ENCODE results near the gene HIC1.

Gene HIC1

DNA sequence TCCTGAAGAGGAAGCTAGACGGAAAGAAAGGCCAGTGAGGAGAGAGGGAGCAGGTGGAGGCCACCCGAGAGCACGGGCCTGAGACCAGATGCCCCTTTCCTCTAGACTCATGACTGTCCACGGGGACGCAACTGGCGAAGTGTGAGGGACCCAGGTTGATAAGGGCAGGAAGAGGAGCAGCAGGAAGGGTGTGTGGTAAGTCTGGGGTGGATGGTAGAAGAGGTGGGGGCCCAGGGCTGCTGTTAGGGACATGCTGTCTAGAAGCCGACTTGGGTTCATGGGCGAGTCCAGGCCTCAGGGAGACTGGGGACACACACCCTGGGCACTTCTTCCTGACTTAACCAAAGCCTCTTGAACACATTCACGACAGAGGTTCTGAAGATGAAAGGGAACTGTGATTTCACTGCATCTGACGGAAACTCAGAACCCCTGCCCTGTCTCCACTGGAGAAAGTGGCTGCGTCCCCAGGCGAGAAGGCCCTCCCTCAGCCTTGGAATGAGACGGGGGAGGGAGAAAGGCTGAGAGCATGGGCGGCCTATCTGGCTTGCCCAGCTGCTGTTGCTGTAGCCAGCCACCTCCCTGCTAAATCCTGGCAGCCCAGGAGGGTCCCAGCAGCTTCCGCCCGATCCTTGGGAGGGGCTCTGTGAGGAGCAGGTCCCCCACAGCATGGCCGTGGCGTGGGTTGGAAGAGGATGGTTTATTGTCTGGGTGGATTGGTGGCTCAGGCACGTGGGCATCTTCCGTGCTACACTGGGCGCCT, 6.0 kb downstream of the HIC1 start:
- no peak for DNase-seq

DNA sequence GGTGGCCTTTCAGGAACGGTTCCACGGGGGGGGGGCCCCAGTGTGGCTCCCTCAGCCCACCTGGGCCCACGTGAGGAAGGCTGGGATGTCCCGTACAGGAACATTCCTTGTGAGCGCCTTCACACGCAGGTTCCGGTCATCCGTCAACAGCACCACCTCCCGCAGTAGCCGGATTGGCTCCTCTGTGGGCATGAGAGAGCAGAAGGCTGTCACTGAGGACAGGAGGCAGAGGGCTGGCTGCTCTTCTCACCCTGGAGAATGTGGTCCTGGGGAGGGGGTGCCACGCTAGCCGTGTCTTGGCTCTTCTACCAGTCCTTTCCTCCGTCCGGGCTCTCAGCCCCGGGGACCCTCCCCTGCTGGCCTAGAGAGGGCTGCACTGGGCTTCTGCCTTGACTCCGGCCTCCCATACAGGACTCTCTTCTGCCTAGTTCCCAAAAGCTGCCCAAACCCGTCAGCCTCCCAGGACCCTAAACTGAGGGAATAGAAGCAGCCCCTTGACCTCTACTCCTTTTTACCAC, 6.6 kb downstream of the HIC1 start:
- DNase-seq: no peak

DNA sequence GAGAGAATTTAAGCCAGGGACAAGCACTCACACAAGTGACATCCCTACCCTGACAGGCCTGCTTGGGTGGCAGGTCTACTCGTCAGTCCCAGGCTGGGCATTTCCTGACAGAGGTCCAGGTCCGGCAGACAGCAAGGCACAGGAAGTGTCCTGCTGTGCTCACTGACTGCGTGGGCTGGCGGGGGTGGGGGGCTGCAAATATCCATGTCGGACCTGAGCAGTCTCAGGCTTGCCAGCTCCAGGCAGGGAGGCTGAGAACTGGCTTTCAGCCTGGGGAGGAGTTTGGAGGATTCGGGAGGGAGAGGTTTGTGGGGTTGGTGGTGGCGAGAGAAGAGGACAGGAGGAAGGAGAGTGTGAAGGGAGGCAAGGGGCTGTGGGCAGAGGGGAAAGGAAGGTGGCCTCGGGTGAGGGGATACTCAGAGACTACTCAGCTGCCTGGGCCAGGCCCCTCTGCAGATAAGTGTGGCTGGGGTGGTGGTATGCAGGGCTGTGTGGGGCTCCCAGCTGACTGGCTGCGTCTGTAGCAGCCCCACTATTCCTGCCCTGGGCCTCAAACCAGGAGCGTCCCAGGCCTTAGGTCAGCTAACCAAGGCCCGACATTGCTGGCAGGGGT, 7.8 kb downstream of the HIC1 start:
- no peak for DNase-seq

DNA sequence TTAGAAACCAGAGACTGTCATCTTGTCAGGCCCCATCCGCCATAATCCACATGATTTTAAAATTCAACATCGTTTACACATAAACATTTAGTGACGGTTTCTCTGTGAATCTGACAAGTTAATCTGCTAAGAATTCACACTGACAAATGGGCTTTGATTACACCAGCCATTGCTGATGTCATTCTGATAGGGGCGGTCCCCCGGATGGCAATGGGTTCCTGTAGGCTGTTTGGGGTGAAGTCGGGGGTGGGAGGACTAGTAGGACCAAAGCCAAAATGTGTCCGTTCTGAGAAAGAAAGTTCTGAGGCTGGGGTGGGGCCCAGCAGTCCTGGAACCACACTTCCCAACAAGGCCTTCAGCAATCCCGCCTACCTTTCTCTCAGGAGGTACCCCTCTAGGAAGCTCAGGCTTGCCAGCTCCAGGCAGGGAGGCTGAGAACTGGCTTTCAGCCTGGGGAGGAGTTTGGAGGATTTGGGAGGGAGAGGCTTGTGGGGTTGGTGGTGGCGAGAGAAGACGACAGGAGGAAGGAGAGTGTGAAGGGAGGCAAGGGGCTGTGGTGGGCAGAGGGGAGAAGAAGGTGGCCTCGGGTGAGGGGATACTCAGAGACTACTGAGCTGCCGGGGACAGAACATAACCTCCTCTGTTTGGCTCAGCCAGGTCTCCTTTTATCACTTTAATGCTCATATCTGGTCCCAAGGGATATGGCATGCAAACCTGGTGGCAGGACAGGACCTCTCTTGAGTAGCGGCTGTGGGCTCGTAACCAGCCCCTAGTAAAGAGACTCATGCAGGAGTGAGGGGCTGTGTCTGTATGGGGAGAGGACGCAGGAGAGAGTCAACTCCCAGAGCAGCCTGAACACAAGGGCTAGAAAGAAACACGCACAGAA, 8.6 kb downstream of the HIC1 start:
- no peak for DNase-seq

DNA sequence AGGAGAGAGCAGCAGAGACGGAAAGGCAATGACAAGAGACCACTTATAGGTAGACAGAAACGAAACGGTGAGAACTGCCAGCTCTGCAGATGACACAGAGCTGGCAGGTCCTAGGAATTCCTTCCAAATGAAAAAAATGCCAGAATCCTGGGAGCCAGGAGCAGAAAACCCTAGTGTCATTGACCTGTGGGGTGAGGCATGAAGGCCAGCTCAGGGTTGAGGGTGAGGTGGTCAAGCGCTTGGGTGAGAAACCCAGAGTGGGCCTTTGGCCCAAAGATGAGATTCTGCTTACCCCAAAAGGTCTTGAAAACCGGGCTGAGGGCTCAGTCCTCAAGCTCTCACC, 9.2 kb downstream of the HIC1 start:
- no peak for DNase-seq

DNA sequence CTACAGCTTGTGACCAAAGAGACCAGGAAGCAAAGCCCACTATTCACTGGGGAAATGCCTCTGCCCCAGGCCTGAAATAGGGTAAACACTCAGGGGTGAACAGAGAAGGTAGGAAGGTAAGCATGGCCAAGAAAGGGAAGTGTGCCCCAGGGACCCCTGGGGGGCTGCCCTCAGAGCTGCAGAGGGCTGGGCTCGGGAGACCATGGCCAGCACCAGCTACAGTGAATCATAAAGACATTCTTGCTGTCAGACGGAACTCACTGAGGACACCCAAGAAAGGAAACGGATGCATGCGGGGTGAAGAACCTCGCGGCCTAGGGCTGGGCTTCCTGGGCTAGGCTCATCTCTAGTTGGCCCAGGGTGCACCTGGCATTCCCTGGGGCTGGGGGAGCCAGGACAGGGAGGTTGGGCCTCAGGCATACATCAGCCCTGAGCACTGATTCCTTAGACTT, 9.6 kb downstream of the HIC1 start:
- DNase-seq: no peak

DNA sequence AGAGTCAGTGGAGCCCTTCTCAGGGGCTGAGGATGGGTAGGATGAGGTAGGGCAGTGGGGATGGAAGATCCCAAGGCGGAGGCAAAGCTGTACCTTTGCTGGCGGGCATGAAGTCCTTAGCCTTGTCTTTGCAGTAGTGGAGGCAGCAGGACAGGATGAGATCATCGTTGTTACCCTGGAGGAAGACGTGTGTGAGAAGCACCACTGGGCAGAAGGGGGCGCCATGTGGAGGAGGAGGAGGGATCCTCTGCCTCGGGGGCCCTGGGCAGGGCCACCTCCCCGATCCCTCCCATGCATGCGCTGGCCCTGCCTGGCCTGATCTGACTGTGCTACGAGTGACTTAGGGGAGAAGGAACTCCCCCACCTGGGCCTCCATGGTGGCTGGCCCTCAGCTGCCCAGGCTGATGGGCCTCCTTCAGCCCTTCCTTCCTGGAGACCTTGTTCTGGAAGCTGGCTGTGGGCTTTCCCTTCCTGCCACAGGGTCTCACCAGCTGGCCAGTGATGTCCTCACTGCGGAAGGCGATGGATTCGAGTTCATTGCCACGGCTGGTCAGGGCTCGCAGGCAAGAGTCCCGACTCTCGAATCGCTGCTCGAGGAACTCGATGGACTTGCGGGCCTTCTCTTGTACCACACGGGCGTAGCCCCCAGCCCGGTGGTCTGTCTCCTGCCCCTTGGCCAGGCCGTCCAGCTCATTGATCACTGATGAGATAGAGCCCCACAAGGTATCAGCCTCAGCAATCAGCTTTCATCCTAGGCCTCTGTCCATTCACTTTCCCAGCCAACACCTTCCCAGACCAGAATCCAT, 10.3 kb downstream of the HIC1 start:
- DNase-seq: no peak

DNA sequence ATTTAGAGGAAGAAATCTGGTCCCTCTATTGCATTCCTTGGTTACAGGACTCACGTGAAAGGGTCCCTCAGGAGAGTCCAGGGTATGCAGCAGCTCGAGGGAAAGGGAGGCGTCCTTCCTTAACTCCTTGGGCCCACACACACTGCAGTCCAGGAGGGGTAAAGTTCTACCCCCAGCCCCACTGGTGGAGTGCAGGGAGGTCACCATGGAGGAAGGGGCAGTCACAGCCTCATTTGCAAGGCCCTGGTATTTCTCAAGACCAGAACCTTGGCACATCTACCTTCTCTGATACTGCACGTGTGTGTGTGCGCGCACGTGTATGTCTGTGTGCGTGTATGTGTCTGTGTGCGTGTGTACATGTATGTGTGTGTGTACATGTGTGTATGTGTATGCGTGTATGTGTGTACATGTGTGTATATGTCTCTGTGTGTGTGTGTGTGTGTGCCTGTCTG, 11.1 kb downstream of the HIC1 start:
- no peak for DNase-seq

DNA sequence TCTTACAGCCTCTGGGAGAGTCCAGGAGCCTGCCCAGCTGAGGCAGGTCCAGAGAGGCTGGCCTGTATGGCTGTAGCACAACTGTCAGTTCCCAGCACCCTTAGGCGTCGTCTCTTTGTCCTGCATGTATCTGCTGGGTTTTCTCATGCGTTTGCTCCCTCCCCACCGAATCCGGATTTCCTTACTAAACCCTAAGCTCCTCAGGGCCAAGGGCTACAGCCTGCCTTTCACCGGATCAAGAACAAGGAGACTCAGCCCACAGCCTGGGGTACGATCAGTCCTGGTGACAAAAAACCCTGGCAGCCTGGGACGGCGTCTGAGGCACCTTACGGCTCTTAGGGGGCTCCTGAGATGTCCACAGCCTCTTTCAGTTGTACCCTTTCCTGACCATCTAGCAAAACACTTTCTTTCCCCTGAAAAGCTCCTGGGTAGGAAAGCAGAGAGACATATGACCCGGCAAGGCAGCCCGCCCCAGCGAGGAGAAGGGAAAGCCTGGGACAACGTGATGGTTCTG, 12.2 kb downstream of the HIC1 start:
- DNase-seq: no peak

DNA sequence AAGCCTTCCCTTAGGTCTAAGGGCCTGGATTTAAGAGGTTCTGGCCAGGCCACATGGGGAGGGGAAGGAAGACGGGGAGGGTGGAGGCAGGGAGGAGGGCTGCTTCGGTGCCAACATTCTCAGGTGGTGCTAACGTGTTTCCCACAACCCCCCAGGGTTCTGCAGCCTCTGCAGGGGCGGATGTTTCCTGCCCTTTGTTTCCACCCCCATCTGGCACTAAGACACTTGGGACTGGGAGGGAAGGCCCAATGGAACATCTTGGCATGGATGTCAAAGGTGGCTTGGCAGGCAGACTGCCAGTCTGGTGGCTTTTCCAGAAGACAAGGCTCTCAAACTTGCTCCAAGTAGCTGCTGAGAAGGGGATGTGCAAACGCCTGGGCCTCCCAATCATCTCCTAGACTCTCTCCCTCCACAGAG, 12.7 kb downstream of the HIC1 start:
- DNase-seq: no peak

DNA sequence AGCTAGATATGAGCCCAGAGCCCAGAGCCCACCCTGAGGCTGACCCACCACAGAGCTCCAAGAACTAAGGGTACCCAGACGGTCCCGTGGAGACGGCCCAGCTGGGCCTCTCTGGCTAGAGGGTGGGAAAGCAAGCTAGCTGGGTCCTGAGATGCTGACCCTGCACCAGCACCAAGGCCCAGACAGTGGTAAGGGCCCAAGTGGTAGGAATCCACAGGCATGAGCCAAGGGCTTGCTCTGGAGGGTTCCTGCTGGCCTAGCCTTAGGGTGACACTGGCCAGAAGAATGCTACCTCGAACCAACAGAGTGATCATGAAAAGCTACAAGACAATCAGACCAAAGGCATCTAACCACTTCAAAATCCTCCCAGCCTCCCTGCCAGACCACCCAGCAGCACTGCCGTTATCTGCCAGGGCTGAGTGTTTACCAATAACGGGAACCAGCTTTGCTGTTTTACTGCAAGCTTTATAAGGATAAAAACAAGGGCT, 13.2 kb downstream of the HIC1 start:
- DNase-seq: no peak

DNA sequence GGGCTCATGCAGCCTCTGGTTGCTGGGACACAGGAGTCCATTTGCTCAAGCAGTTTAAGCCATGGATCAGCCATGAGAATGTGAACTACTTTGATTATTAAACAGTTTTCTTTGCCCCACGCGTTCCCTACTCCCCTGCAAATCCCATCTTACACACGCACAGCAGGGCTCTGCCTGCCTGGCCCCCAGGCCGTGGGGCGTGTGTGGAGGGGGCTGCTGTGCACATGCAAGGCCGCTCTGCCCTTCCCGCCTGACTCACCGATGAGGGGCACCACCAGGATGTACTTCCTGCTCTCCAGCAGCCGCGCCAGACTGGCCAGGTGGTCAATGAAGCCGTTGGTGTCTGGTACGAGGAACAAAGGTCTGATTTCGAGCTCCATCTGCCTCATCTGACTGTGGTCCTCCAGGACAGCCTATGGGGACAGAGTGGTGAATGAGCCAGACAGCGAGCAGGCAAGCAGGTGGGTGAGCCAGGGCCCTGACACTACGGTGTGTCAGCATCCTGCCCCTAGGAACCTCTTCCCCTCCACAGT, 13.7 kb downstream of the HIC1 start:
- DNase-seq: no peak

DNA sequence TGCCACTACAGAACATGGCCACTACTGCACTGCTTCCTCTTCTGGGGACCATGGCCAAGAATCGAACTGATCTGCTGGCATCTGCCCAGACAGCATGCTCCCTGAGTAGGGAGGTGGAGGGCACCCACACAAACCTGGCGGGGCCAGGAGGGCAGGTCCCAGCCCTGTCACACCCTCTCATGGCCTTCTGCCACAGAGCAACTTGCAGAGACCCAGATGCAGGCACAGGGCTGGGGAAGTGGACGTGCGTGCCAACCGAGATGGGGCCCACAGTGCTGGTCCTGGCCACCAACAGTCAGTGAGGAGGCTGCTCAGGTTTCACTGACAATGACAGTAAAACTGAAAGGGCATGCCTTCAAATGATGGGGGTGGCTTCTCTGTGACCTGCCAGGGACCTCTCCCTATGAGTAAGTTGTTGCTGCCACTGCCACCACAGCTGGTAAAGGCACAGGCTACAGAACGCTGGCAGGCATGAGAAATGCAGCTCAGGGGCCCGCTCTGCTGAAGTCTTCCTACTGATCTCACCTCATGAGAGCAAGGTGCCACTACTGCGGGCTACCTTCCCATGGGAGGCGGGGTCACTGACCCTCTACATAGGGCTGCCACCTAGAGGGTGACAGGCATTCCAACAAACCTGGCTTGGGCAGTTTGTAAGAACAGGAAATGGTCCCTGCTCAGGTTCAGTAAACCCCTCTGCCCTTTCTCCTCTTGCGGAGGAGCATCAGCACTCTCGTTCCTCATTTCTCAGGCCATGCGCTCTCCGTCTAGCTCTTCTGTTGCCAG, 15.5 kb downstream of the HIC1 start:
- DNase-seq: no peak

DNA sequence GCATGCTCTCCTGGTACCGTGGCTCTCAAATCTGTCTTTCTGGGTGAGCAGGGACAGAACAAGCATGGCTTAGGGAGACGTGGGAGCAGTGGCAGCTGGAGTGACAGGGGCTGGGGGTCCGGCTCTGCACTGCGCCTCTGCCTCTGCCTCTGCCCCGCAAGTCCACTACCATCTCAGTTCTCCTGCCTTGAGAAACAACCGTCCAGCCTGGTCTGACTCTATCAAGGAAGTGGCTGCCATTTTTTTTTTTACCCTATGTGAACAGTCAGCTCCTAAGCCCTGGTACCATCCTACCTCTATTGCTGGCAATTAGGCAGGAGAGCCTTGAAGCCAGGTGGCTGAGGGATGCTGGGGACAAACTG, 16.1 kb downstream of the HIC1 start:
- DNase-seq: no peak

DNA sequence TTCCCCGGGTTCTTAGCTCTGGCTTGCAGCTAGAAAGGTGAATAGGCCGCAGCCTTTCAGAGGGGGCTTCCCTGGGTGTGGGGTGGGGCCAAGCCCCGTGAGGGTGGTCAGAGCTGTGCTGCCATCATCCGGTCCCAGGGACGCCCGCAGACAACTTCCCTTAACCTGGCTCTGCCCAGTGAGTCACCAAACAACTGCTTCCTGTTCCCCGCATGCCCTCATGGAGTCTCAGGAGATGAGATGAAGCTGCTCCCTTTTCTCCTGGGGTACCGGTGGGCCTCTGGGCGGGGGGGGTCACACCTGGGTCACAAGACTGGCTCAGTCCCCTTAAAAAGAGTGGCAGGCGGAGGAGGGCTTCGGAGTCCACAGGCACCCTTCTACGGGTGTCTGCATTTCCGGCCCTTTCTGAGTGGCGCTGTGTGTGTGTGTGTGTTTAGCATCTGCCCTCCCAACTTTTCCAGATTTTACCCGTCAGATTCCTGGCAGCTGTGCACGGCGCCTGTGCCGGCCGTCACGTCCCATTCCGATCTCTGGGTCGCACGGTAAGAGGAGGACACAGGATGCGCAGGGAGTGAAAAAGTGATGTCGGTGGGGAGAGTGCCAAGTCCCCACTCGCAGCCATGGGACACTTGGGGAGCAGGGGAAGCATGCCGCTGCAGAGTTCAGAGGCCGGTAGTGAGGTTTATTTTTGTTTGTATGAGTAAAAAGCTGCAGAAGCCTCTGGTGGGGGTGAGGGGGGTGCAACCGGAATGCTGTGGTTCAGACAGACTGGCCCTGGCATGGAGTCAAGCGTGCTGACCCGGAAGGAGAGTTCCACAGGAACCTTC, 16.8 kb downstream of the HIC1 start:
- no peak for DNase-seq

DNA sequence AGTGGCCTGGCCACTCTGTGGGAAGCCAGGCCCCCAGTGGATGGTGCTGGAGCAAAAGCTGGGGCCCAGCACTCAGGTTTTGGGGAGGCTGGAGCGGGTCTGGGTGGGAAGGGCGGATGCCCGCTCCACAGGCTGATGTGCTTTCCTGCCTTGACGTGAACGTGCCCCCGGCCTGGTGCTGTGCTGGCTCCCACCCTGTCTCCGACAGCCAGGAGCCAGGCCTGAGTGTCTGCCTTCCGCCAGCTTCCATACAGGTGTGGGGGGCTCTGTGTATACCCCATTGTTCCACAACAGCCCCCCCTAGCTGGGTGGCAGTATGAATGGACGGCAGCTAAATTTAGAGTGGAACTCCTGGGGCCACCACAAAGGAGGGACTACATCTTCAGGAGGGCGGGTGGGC, 20.0 kb downstream of the HIC1 start:
- no peak for DNase-seq

DNA sequence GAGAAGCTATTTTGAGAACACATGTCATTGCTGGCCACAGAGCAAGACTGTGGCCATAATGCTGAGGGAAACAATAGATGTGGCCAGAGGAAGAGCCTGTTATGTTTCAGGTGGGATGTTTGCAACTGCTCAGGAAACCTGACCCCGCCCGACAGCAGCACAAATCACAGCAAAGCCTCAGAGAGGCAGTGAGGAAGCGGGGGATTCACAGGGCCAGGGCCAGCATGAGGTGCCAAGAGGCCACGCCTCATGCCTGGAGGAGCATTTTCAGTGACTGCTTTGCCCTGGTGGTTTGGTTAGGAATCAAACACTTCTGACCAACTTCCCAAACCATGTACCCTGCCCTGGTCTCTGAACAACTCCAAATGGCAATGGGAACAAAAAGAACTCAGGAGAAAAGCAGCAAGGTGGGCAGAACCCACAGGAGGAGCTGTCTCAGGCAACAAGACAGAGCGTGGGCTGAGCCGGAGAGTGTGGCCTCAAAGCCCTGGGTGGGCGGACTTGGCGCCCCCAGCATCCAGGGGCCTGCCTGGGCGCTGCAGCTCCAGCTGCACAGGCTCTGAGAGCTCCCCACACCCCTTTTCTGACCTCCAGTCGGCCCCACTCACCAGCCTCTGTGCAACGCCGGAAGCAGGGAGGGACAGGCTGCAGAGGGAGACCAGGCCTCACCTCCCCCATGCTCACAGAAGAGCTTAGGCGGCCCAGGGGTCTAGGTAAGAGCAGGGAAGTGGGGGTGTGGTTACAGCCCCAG, 20.6 kb downstream of the HIC1 start:
- no peak for DNase-seq

DNA sequence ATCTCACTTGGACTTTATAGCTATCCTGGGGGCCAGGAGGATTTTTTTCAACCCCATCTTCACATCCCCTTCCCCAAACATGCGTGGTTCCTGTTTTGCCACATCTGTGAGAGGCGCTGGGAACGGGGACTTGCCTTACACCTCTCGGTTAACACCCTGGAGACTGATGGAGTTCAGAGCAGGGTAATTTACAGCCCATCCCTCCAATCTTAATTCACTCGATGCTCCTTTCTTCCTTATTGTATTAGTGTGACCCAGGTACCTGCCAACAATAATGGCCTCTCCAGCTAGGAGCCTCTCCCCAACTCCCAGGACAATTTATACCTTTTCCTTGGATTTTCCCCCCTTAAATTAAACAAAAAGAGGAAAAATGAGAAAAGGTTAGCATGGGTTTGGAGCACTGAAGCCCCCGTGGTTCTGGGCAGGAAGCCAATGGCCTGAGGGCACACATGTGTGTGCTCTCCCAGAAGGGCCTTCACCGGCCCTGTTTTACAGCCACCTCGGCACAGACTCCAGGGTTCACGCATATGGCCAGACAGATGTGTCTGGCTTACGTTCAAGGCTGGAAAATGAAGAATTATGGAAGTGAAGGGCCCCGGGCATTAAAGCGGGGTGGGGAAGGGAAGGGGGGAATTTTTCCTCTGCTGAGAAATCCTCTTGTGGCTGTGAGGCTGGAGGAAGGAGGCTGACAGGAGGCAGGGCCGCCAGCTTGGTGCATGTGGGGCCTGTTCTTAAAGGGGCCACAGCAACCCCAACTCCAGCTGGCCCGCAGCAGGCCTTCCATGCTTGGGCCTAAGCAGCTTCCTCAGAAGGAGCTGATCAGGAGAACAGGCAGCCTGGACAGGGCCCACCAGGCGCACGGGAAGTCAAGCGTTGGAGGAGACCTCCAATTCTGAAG, 21.4 kb downstream of the HIC1 start:
- no peak for DNase-seq

All from SW 1271 (cell line).